Duodenal mucosa (tissue), 2 donors: ENCODE results near the gene IGSF6.
"Not testable (repeated sequence)": the region's sequence is repeated elsewhere in the genome, so short reads cannot be mapped to it uniquely, and the experiment has no call there.

Experiments
- H3K27ac ChIP-seq: one replicate; pipeline ENCODE4 v1.7.0; 2013; ENCODE audit warnings: low read depth, low read length
- H3K27me3 ChIP-seq, 2 donors: one replicate each; pipeline ENCODE4 v1.7.0; 2013; ENCODE audit warnings: low read length in 2 of 2, control low read depth in 1 of 2; ENCODE audit not compliant: insufficient read depth in 2 of 2, control insufficient read depth in 1 of 2
- H3K36me3 ChIP-seq, 2 donors: one replicate each; pipeline ENCODE4 v1.7.0; 2013; ENCODE audit warnings: low read length in 2 of 2, control low read depth in 1 of 2; ENCODE audit not compliant: insufficient read depth in 2 of 2, control insufficient read depth in 1 of 2
- H3K4me1 ChIP-seq, 2 donors: one replicate each; pipeline ENCODE4 v1.7.0; 2013; ENCODE audit warnings: low read length in 2 of 2, control low read depth in 1 of 2; ENCODE audit not compliant: insufficient read depth in 2 of 2, control insufficient read depth in 1 of 2
- H3K4me3 ChIP-seq, 2 donors: one replicate each; pipeline ENCODE4 v1.7.0; 2013; ENCODE audit warnings: low read length in 2 of 2, low read depth in 1 of 2
- H3K9ac ChIP-seq, 2 donors: one replicate each; pipeline ENCODE4 v1.7.0; 2013; ENCODE audit warnings: low read length in 2 of 2, low read depth in 1 of 2
- H3K9me3 ChIP-seq, 2 donors: one replicate each; pipeline ENCODE4 v1.7.0; 2013; ENCODE audit warnings: low read length in 2 of 2, control low read depth in 1 of 2; ENCODE audit not compliant: control insufficient read depth in 1 of 2

Gene IGSF6, protein sequence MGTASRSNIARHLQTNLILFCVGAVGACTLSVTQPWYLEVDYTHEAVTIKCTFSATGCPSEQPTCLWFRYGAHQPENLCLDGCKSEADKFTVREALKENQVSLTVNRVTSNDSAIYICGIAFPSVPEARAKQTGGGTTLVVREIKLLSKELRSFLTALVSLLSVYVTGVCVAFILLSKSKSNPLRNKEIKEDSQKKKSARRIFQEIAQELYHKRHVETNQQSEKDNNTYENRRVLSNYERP

DNA sequence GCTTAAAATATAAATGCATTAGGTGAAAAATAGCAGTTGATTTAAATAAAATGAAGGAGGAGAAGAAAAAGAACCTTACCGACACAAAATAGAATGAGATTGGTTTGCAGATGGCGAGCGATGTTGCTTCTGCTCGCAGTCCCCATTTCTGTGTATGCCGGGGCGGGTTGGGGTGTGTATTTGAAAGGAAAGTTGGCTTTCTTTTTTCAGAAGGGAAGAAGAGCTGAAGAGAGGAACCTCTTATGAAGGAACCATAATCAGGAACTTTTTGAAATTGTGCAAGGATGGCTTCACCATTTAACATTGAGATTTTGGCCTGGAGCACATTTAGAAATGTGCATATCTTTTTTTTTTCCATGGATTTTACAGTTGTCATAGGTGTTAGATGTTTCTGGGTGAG lies at the start of gene IGSF6:
IGSF6 (minus strand) TSS at position 156 of the 400 bp plus-strand sequence; CDS start at position 146, 10 bp downstream.
- Histone ChIP-seq H3K4me1 (peaks cover 11 to 15% of the 10 kb centered on the region in 2 donors), H3K4me3 (no peak within 1 kb of the TSS), H3K27me3 (no peaks in the 10 kb centered on the region), H3K27ac (no peak within 1 kb of the TSS), H3K9me3 (no peaks in the 10 kb centered on the region), H3K9ac (no peak within 1 kb of the TSS), H3K36me3 (peaks cover 2 to 8% of the 10 kb centered on the region in 2 donors)

DNA sequence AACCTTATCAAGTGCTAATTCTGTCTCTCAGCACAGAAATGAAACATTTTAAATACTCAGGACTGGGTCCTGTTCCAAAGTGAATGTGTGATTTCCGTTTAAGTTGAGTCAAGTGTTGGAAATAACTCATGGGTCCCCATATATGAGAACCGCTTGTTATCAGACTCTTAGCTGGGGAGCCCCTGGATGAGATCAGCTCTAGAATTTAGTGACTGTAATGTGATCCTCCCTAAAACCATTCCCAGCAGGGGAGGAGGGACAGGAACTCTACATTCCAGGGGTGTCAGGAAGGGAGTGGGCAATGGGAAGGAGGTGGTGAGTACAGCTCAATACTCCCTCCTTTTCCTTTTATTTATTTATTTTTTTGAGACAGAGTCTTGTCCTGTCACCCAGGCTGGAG lies 48.9 kb upstream of the IGSF6 start:
- H3K9ac ChIP-seq = no peak overlapping the region
- no peaks in the 10 kb centered on the region for H3K9me3 ChIP-seq
- no peak overlapping the region for H3K27ac ChIP-seq
- H3K36me3 ChIP-seq = no peaks in the 10 kb centered on the region
- no peak overlapping the region for H3K4me3 ChIP-seq
- no peaks in the 10 kb centered on the region for H3K4me1 ChIP-seq
- peaks cover 0 to 6% of the 10 kb centered on the region in 2 donors for H3K27me3 ChIP-seq

DNA sequence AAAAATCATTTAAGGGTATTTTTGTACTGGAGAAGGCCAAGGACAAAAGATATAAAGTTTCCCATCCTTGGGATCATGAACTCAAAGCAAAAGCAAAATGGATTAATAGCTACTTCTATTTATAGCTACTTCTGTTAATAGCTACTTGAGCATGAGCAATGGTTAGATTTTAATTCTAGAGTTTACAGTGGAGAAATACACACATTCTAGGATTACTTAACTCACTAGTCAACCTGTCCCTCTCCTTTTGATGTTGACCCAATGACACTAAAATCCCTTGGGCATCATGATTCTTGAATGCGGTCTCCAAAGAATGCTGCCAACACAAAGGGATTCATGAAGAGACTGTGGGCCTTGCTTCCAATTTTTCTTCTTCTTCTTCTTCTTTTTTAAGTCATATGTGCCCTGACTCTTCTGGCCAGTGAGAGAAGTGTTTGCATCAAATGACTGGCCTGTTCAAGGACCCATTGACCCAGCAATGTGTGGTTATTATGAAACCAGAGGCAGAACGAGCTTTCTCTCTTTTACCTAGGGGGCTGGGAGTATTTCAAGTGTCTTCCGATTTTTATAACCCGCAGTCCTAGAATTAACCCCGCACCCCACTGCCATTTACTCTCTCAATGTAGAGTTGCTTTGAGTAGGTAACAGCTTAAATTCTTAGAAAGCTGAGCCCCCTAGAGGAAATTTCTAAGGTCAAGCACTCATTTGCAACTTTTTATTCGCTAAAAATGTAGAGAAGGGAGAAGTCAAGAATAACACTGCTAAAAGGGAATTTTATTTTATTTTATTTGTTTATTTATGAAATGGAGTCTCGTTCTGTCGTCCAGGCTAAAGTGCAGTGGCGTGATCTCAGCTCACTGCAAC lies 46.0 kb upstream of the IGSF6 start:
- Histone ChIP-seq H3K27me3 (no peaks in the 10 kb centered on the region), H3K9me3 (no peaks in the 10 kb centered on the region), H3K9ac (no peak overlapping the region), H3K36me3 (no peaks in the 10 kb centered on the region), H3K4me3 (no peak overlapping the region), H3K27ac (no peak overlapping the region), H3K4me1 (no peaks in the 10 kb centered on the region)

DNA sequence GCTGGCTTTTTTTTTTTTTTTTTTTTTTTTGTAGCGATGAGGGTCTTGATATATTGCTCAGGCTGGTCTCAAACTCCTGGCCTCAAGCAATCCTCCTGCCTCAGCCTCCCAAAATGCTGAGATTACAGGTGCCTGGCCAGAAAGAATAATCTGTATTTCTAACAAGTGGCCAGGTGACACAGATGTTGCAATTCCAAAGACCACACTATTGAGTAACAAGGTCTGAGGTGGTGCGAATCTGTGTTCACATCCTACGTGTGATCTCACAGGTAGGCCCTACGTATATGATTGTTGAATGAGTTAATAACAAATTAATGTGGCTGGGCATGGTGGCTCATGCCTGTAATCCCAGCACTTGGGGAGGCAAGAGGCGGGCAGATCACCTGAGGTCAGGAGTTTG lies 44.6 kb upstream of the IGSF6 start:
- H3K27ac ChIP-seq = no peak overlapping the region
- H3K36me3 ChIP-seq = no peaks in the 10 kb centered on the region
- no peaks in the 10 kb centered on the region for H3K27me3 ChIP-seq
- no peaks in the 10 kb centered on the region for H3K4me1 ChIP-seq
- H3K9ac ChIP-seq = no peak overlapping the region
- H3K9me3 ChIP-seq = no peaks in the 10 kb centered on the region
- no peak overlapping the region for H3K4me3 ChIP-seq

DNA sequence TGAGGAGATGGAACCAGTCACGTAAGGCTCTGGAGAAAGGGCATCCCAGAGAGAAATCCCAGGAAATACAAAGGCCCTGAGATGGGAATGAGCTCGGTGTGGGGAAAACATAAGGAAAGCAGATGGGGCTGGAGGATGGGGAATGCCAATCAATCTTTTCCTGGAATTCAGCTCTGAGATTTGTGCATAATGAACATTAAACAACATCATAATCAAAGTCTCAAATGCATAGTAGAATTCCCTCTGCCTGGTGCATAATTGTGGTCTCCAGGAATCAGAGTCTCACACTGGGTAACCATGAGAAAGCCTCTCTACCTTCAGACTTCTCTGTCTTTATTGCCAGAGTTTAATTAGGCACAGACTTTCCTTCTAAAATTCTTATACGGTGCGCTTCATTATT lies 42.2 kb upstream of the IGSF6 start:
- H3K9me3 ChIP-seq = no peaks in the 10 kb centered on the region

DNA sequence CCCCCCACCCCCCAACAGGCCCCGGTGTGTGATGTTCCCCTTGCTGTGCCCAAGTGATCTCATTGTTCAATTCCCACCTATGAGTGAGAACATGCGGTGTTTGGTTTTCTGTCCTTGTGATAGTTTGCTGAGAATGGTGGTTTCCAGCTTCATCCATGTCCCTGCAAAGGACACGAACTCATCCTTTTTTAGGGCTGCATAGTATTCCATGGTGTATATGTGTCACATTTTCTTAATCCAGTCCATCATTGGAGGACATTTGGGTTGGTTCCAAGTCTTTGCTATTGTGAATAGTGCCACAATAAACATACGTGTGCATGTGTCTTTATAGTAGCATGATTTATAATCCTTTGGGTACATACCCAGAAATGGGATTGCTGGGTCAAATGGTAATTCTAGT lies 38.6 kb upstream of the IGSF6 start:
- not testable (repeated sequence) for H3K9ac ChIP-seq, H3K4me1 ChIP-seq, H3K27me3 ChIP-seq, H3K4me3 ChIP-seq, H3K36me3 ChIP-seq, H3K27ac ChIP-seq, H3K9me3 ChIP-seq

More for the DNA sequence above, 42.2 kb upstream of the IGSF6 start:
- no peak overlapping the region for H3K4me3 ChIP-seq
- H3K9ac ChIP-seq = no peak overlapping the region
- H3K4me1 ChIP-seq = no peaks in the 10 kb centered on the region
- no peaks in the 10 kb centered on the region for H3K27me3 ChIP-seq
- no peaks in the 10 kb centered on the region for H3K36me3 ChIP-seq
- H3K27ac ChIP-seq = no peak overlapping the region

DNA sequence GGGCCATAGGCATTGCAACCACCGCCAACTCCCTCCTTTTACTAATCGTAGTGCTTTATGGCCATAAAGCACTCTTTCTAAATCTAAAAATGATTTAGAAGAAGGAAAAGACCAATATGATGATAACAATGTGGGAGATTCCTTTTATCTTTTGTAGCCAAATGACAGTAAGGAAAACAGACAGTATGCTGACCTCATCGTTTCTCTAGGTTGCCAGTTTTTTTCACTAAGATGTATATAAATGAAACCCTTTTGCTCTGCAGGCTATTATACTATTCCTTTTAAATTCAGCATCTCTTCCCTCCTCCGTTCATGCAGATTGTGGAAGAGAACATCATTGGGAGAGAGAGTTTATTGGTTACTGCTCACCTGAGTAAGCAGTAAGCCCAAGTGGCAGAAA lies 36.7 kb upstream of the IGSF6 start:
- Histone ChIP-seq H3K4me1 (no peaks in the 10 kb centered on the region), H3K9me3 (no peaks in the 10 kb centered on the region), H3K27ac (no peak overlapping the region), H3K4me3 (no peak overlapping the region), H3K27me3 (no peaks in the 10 kb centered on the region), H3K9ac (no peak overlapping the region), H3K36me3 (no peaks in the 10 kb centered on the region)

DNA sequence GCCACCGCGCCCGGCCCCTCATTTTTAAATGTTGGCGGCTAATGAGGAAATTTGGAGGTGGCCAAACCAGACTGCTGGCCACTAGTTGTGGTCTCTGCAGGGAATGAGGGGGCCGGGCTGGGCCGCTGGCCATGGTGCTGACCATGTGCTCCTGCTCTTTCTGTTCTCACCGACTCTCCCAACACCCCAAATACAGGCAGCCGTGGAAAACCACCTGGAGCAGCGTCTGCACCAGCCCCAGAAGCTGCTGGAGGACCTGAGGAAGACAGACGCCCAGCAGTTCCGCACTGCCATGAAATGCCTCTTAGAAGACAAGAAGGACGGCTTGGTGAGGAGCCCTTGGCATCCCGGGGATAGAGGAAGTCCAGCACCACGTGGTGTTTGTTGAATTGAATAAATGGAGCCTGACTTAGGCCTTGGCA lies 32.6 kb upstream of the IGSF6 start:
- H3K9me3 ChIP-seq = no peaks in the 10 kb centered on the region

DNA sequence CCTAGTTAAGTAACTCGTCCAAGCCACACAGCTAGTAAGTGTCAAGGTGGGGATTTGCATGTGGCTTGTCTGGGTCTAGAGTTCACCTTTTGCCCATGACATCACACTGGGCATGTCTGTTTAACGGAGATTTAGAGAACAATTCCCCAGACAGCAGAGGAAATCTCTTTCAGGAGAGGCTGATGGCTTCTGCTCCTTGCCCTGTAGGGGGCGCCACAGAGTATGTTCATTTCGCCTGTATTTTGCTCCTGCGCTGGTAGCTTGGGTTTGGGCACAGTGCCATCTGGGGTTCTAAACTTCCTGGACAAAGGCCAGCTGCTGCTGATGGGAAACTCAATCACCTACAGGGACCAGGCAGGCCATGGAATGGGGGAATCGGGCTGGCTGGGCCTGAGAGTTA lies 31.8 kb upstream of the IGSF6 start:
- Histone ChIP-seq H3K9me3 (no peaks in the 10 kb centered on the region), H3K36me3 (no peaks in the 10 kb centered on the region), H3K9ac (no peak overlapping the region), H3K4me3 (no peak overlapping the region), H3K27ac (no peak overlapping the region), H3K27me3 (no peaks in the 10 kb centered on the region), H3K4me1 (no peaks in the 10 kb centered on the region)

More for the DNA sequence above, 32.6 kb upstream of the IGSF6 start:
- H3K9ac ChIP-seq = no peak overlapping the region
- H3K27ac ChIP-seq = no peak overlapping the region
- no peaks in the 10 kb centered on the region for H3K36me3 ChIP-seq
- H3K4me1 ChIP-seq = no peaks in the 10 kb centered on the region
- no peak overlapping the region for H3K4me3 ChIP-seq
- H3K27me3 ChIP-seq = no peaks in the 10 kb centered on the region

DNA sequence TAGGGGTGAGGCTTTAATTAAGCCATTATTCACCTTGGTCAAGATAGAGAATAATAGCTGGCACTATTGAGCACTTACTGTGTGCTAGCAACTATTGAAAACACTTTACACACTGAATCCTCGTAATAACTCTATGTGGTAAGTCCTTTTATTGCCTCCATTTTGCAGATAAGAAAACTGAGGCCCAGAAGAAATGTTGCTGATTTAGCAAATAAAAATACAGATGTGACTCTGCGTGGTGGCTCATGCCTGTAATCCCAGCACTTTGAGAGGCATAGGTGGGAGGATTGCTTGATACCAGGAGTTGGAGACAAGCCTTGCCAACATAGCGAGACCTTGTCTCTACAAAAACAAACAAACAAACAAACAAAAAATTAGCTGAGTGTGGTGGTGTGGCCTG lies 30.8 kb upstream of the IGSF6 start:
- H3K4me1 ChIP-seq = no peaks in the 10 kb centered on the region
- no peak overlapping the region for H3K27ac ChIP-seq
- H3K27me3 ChIP-seq = no peaks in the 10 kb centered on the region
- no peaks in the 10 kb centered on the region for H3K9me3 ChIP-seq
- no peak overlapping the region for H3K9ac ChIP-seq
- no peak overlapping the region for H3K4me3 ChIP-seq
- H3K36me3 ChIP-seq = no peaks in the 10 kb centered on the region
